HCT116 (cell line): Measurements from ENCODE around the gene PRELID1.

Source experiments
- ELF1 ChIP-seq: IDR thresholded peaks from 2 replicates; pipeline ENCODE4 v1.6.1; 2012; ENCODE audit warnings: low read depth, borderline replicate concordance
- POLR2AphosphoS5 ChIP-seq: IDR thresholded peaks from 2 replicates; pipeline ENCODE4 v1.6.1; 2011; ENCODE audit warnings: mild to moderate bottlenecking, low read depth, low read length, moderate library complexity
- ZNF274 ChIP-seq: fragments of 200-500 bp; sonication (Bioruptor generic); IDR thresholded peaks from 2 replicates; pipeline ENCODE4 v1.6.1; 2014; ENCODE audit warnings: mild to moderate bottlenecking, low read depth, low read length, inconsistent platforms
- TF ChIP-seq, protein P1 (sequence below), 3 experiments: fragments of 200-600 bp in 1 of 3; sonication (generic) in 1 of 3; IDR thresholded peaks in 2 of 3; conservative IDR thresholded peaks in 1 of 3; 2 replicates each; pipeline ENCODE4 v1.5.1; 2012 to 2017; ENCODE audit warnings: low read depth in 2 of 3, low read length in 2 of 3, antibody characterized with exemption in 1 of 3, borderline replicate concordance in 1 of 3, control low read depth in 1 of 3, mild to moderate bottlenecking in 1 of 3, mixed read lengths in 1 of 3, mixed run types in 1 of 3, moderate library complexity in 1 of 3; ENCODE audit not compliant: insufficient read depth in 1 of 3
- TF ChIP-seq, protein P2 (sequence below): IDR thresholded peaks from 2 replicates; pipeline ENCODE4 v1.6.1; 2012
- TF ChIP-seq, protein P3 (sequence below): IDR thresholded peaks from 2 replicates; pipeline ENCODE4 v1.6.1; 2011; ENCODE audit warnings: mild to moderate bottlenecking, low read length, moderate library complexity; ENCODE audit not compliant: insufficient replicate concordance; ENCODE audit errors: extremely low read depth

DNA sequence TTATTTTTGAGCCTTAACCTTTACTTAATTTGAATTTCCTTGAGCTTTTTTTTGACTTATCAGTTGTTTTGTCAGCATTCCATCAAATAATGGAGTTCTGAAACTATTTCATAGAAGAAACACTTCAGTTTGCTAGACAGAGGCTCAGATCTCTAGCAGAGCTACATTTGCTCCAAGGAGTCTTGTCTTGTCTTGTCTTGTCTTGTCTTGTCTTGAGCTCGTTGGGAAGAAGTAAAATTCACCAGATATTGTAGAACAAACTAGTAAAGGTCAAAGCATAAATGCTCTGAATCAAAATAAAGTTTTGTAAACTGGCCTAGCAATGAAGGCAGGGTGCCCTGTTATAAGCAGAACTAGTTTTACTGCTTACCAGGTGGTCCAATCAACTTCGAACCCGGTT is 33.6 kb upstream of the PRELID1 start:
- no peak for TF ChIP-seq POLR2AphosphoS5
- TF ChIP-seq ZNF274, result no peak
- TF ChIP-seq, protein P1, sequence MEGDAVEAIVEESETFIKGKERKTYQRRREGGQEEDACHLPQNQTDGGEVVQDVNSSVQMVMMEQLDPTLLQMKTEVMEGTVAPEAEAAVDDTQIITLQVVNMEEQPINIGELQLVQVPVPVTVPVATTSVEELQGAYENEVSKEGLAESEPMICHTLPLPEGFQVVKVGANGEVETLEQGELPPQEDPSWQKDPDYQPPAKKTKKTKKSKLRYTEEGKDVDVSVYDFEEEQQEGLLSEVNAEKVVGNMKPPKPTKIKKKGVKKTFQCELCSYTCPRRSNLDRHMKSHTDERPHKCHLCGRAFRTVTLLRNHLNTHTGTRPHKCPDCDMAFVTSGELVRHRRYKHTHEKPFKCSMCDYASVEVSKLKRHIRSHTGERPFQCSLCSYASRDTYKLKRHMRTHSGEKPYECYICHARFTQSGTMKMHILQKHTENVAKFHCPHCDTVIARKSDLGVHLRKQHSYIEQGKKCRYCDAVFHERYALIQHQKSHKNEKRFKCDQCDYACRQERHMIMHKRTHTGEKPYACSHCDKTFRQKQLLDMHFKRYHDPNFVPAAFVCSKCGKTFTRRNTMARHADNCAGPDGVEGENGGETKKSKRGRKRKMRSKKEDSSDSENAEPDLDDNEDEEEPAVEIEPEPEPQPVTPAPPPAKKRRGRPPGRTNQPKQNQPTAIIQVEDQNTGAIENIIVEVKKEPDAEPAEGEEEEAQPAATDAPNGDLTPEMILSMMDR (IDR thresholded peaks at IDR 0.05 in 2 of 3, conservative IDR thresholded peaks at IDR 0.05 in 1 of 3; ENCODE audit: borderline replicate concordance in 1 of 3, insufficient read depth in 1 of 3, low read depth in 2 of 3, low read length in 2 of 3), result no peak
- TF ChIP-seq ELF1, result no peak
- TF ChIP-seq, protein P2, sequence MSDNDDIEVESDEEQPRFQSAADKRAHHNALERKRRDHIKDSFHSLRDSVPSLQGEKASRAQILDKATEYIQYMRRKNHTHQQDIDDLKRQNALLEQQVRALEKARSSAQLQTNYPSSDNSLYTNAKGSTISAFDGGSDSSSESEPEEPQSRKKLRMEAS, result no peak
- TF ChIP-seq, protein P3, sequence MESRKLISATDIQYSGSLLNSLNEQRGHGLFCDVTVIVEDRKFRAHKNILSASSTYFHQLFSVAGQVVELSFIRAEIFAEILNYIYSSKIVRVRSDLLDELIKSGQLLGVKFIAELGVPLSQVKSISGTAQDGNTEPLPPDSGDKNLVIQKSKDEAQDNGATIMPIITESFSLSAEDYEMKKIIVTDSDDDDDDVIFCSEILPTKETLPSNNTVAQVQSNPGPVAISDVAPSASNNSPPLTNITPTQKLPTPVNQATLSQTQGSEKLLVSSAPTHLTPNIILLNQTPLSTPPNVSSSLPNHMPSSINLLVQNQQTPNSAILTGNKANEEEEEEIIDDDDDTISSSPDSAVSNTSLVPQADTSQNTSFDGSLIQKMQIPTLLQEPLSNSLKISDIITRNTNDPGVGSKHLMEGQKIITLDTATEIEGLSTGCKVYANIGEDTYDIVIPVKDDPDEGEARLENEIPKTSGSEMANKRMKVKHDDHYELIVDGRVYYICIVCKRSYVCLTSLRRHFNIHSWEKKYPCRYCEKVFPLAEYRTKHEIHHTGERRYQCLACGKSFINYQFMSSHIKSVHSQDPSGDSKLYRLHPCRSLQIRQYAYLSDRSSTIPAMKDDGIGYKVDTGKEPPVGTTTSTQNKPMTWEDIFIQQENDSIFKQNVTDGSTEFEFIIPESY, result no peak
